HepG2 (cell line): ENCODE measurements around the gene CCDC178.

Experiments
- CTCF ChIP-seq: sonication (generic); formaldehyde crosslinking; IDR thresholded peaks from 2 replicates; pipeline ENCODE4 v1.5.0; 2020; ENCODE audit warnings: mild to moderate bottlenecking, missing genetic modification reagents, moderate library complexity
- DZIP1 ChIP-seq: sonication (generic); formaldehyde crosslinking; IDR thresholded peaks from 2 replicates; pipeline ENCODE4 v1.5.0; 2020; ENCODE audit warnings: mild to moderate bottlenecking, missing genetic modification reagents
- IRF1 ChIP-seq: sonication (generic); formaldehyde crosslinking; IDR thresholded peaks from 2 replicates; pipeline ENCODE4 v1.4.0; 2020; ENCODE audit warnings: low read depth, mild to moderate bottlenecking, missing genetic modification reagents
- MLX ChIP-seq: IDR thresholded peaks from 2 replicates; pipeline ENCODE4 v1.6.1; 2016
- PHB2 ChIP-seq: fragments of 450-650 bp; IDR thresholded peaks from 2 replicates; pipeline ENCODE4 v1.6.1; 2018; ENCODE audit not compliant: partially characterized antibody
- POLR2AphosphoS5 ChIP-seq: IDR thresholded peaks from 2 replicates; pipeline ENCODE4 v1.6.1; 2012; ENCODE audit warnings: low read depth, low read length
- RXRA ChIP-seq: sonication (generic); formaldehyde crosslinking; IDR thresholded peaks from 2 replicates; pipeline ENCODE4 v1.5.1; 2020; ENCODE audit warnings: missing genetic modification reagents
- TERF1 ChIP-seq: sonication (generic); formaldehyde crosslinking; IDR thresholded peaks from 2 replicates; pipeline ENCODE4 v1.8.0; 2022; ENCODE audit warnings: mild to moderate bottlenecking, missing genetic modification reagents, moderate library complexity
- YEATS4 ChIP-seq: sonication (generic); formaldehyde crosslinking; IDR thresholded peaks from 2 replicates; pipeline ENCODE4 v1.4.0; 2020; ENCODE audit warnings: missing genetic modification reagents, borderline replicate concordance
- ZNF292 ChIP-seq: sonication (generic); formaldehyde crosslinking; IDR thresholded peaks from 2 replicates; pipeline ENCODE4 v1.8.1; 2022; ENCODE audit warnings: mild to moderate bottlenecking, low read depth, missing genetic modification reagents, borderline replicate concordance

GRCh38 chr18:32998285-32998684 is 442.2 kb downstream of the CCDC178 start:
- TF ChIP-seq TERF1 (CRISPR knock-in tag) (no peak), ZNF292 (CRISPR knock-in tag) (no peak), YEATS4 (CRISPR knock-in tag) (no peak), DZIP1 (CRISPR knock-in tag) (no peak), RXRA (CRISPR knock-in tag) (no peak), IRF1 (no peak), PHB2 (no peak), MLX (CRISPR knock-in tag) (no peak), CTCF (CRISPR knock-in tag) (no peak), POLR2AphosphoS5 (no peak)
